ENCODE measurements around the gene B3GNT9.

DNA sequence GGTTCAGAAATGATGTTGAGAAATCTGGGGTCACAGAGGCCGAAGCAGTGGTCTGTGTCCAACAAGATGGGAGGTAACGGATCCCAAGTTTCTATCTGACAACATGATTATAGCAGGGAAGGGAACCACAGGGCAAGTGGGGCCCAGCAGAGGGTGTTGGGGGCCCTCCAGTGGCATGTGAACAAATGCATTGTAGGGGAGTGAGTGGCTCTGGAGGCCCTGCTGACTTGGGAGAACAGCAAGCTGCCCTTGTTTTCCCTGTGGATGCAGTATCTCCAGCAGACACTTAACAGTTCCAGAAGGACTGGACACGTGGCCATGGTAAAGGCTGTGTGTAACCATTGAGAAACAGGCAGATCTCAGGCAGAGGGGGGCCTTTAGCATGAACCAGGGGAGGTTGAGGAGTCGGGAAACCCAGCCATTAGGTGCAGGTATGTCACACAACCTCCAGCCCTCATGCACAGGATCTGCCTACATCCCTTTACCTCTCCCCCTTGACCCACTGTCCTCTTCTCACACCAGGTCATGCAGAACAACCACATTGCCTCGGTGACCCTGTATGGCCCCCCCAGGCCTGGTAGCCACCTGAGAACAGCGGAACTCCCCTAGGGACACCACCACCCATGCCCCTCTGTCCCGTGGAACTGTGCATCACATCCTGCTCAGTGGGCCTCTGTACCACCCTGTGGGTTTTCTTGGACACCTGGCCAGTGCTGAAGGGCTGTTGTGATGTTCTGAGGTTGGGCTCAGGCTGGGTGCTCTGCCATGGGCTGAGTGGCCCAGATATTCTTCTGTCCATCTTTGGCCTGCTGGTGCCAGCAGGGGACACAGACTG is 4.1 kb downstream of the B3GNT9 start:
- TF ChIP-seq, protein P1, sequence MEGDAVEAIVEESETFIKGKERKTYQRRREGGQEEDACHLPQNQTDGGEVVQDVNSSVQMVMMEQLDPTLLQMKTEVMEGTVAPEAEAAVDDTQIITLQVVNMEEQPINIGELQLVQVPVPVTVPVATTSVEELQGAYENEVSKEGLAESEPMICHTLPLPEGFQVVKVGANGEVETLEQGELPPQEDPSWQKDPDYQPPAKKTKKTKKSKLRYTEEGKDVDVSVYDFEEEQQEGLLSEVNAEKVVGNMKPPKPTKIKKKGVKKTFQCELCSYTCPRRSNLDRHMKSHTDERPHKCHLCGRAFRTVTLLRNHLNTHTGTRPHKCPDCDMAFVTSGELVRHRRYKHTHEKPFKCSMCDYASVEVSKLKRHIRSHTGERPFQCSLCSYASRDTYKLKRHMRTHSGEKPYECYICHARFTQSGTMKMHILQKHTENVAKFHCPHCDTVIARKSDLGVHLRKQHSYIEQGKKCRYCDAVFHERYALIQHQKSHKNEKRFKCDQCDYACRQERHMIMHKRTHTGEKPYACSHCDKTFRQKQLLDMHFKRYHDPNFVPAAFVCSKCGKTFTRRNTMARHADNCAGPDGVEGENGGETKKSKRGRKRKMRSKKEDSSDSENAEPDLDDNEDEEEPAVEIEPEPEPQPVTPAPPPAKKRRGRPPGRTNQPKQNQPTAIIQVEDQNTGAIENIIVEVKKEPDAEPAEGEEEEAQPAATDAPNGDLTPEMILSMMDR (IDR thresholded peaks at IDR 0.05): no peak
- TF ChIP-seq POLR2A (IDR thresholded peaks at IDR 0.05) (no peak), POLR2AphosphoS5 (IDR thresholded peaks at IDR 0.05) (no peak)
